HG02943 (cell line): ENCODE results near the gene DSCAM.
"Not testable (repeated sequence)": the region's sequence is repeated elsewhere in the genome, so short reads cannot be mapped to it uniquely, and the experiment has no call there.

Experiments used
- ATAC-seq: cut with Tn5 transposase; IDR thresholded peaks from one replicate; pipeline ENCODE4 v1.9.1; 2021; ENCODE audit warnings: mild to moderate bottlenecking, low read depth, moderate library complexity; ENCODE audit not compliant: unreplicated experiment

The DSCAM gene, protein sequence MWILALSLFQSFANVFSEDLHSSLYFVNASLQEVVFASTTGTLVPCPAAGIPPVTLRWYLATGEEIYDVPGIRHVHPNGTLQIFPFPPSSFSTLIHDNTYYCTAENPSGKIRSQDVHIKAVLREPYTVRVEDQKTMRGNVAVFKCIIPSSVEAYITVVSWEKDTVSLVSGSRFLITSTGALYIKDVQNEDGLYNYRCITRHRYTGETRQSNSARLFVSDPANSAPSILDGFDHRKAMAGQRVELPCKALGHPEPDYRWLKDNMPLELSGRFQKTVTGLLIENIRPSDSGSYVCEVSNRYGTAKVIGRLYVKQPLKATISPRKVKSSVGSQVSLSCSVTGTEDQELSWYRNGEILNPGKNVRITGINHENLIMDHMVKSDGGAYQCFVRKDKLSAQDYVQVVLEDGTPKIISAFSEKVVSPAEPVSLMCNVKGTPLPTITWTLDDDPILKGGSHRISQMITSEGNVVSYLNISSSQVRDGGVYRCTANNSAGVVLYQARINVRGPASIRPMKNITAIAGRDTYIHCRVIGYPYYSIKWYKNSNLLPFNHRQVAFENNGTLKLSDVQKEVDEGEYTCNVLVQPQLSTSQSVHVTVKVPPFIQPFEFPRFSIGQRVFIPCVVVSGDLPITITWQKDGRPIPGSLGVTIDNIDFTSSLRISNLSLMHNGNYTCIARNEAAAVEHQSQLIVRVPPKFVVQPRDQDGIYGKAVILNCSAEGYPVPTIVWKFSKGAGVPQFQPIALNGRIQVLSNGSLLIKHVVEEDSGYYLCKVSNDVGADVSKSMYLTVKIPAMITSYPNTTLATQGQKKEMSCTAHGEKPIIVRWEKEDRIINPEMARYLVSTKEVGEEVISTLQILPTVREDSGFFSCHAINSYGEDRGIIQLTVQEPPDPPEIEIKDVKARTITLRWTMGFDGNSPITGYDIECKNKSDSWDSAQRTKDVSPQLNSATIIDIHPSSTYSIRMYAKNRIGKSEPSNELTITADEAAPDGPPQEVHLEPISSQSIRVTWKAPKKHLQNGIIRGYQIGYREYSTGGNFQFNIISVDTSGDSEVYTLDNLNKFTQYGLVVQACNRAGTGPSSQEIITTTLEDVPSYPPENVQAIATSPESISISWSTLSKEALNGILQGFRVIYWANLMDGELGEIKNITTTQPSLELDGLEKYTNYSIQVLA (N-terminal part only)

DNA sequence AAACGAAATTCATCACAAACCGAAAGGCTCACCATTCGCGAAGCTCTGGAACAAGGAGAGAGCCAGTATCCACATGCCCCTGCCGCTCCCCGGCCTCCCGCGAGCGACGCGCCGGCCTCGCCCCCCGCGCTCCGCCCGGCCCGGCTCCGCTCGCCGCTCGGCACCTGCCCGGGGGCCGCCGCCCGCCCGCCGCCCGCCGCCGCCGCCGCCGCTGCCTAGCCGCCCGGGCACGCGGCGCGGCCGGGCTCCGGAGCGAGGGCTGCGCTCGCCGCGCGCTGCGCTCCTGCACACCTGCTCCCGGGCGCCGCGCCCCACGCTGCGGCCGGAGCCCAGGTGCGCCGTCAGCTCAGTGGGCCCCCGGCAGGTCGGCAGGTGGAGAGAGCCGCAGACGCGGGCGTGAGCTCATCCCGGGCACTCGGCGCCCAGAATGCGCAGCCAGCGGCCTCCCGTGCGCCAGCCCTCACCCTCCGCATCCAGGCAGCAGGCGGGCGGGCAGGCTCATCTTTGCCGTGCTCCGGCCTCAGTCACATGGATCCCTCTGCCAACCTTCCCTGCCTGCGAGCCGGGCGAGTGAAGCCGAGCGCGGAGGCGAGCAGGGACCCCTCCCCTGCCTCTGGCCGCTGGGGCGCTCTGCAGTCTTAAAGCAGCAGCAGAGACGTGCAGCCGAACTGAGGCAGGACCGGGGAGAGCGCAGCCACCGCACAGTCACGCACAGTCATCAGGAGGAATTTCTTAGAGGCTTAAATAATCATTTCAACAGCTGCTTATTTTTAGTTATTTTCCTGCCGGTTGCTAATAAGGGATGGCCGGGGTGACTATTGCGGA, at the start of gene DSCAM:
DSCAM (minus strand) TSS at position 572 of the 825 bp plus-strand sequence; CDS start at position 75, 497 bp downstream.
- no peak for ATAC-seq

DNA sequence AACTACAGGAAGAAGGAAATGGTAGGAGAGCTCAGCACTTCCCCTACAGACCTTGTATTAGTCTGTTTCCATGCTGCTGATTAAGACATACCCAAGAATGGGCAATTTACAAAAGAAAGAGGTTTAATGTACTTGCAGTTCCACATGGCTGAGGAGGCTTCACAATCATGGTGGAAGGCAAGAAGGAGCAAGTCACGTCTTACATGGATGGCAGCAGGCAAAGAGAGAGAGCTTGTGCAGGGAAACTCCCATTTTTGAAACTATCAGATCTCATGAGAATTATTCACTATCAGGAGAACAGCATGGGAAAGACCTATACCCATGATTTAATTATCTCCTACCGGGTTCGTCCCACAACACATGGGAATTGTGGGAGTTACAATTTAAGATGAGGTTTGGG, 48.7 kb upstream of the DSCAM start:
- ATAC-seq = not testable (repeated sequence)

DNA sequence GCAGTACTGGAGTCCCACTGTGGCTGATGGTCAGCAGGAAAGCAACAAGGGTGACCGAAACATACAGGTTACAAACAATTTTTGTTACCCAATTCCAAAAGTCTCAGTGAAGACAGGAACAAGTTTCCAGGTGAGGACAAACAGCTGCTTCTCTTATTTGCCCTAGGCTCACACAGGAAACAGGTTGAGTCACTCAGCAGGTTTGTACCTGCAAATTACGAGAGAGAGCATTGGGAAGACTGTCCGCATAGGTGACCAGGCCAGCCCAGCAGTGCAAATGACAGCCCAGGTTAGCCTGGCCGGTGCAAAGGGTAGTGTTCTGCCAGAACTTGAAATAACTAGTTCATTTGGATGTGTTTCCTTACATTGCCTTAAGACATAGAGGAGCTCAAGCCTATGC, 40.0 kb upstream of the DSCAM start:
- no peak for ATAC-seq

DNA sequence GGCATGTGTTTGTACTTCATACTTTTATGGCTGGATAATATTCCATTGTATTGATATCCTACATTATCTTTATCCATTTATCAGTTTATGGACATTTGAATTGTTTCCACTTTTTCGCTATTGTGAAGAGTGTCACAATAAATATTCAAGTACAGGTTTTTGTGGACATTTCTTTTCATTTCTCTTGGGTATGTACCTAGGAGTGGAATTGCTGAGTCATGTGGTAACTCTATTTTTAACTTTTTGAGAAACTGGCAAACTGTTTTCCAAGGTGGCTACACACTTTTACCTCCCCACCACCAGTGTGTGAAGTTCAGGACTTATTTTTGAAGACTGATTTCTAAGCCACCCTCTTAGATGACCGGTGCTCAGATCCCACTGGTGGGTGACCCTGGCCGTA, 39.0 kb upstream of the DSCAM start:
- no peak for ATAC-seq

DNA sequence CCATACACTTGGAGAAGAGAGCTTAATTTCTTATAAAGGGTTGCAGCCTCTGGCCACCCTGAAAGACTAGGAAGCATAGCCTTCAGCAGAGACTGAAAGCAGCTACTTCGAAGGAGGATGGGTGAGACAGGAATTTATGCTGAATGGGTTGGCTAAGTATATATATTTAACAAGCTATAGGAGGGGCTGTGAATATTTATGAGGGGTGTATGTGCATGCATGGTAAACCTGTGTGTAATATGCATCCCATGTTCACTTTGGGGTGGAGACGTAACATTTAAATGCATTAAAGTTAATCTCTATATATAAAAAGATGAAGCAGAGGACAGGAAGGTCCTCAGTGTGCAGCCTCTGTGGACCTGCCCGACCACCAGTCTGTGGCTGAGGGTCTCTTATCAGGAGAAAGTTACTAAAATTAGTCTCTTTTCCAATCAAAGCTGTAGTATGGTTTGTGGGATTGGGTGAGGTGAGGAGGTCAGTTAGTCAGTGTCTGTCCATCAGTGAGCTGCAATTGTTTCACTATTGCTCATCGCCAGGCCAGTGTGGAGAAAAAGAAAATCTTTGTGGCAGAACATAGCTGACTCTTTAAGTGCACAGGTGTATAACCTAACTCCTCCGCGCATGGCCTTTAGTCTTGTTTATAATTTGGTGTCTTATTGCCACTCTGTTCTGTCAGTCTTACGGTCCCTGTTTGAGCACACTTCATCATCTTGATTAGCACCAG, 35.4 kb upstream of the DSCAM start:
- no peak for ATAC-seq

DNA sequence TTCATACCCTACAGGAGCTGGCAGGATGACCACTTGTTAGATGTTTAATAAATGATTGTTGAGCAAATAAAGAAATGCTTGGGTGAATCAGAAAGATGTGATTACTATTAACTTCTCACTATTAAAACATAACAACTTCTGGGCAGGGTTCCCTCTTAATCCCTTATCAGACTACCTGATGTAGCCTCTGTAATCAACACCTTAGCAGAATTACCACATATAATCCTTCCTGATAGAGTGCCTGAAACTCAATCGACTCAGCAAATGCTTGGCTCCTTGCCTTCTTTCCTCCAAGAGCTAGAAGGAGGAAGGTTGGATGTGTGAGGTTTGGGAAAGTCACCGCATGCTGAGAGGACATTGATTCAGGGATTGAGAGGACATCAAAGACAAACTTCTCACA, 34.8 kb upstream of the DSCAM start:
- no peak for ATAC-seq

DNA sequence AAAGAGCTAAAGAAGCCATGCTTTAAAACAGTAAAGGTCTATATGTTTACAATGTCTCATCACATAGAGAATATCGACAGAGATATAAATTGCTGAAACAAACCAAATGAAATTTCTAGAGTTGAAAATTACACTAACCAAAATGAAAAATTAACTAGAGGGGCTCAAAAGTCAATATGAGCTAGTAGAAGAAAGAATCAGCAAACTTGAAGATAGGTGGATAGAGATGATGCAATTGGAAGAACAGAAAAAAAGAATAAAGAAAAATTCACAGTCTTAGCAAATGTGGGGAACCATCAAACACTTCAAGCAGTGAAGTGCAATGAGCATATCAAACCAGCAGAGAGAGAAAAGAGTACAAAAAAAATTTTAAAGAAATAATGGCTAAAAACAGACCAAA, 24.1 kb upstream of the DSCAM start:
- no peak for ATAC-seq

DNA sequence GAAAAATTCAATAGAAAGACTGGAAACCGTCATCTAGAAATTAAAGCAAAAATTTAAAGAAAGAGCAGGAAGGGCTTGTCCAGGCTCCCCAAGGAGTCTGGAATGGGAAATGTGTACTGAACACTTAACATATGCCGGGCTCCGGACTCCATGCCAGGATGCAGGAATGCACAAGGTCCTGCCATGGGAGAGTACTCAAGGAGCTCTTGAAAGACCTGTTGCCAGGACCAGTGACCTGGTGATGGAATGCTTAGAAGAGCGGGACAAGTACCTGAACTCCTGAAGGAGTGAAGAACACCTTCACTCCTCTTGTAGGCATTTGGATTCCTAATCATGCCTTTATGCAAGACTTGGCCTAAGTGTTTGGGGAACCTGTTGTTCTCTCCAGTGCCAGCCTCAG, 16.9 kb upstream of the DSCAM start:
- no peak for ATAC-seq

DNA sequence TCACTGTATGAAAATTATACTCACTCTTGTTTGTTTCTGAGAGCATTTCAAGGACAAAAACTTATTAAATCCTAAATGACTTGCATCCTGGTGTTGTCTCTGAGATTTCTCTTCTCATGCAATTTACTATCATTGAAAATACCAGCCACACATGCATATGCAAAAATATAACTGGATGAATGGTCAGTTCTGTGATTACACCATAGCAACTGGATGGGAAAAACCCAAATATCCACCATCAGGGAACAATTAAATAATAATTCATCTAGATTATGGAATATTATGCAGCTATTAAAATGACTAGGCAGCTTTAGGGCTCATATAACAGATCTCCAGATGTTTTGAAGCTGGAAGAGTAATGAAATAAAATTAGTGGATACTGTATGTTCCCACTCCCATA, 11.6 kb upstream of the DSCAM start:
- no peak for ATAC-seq

DNA sequence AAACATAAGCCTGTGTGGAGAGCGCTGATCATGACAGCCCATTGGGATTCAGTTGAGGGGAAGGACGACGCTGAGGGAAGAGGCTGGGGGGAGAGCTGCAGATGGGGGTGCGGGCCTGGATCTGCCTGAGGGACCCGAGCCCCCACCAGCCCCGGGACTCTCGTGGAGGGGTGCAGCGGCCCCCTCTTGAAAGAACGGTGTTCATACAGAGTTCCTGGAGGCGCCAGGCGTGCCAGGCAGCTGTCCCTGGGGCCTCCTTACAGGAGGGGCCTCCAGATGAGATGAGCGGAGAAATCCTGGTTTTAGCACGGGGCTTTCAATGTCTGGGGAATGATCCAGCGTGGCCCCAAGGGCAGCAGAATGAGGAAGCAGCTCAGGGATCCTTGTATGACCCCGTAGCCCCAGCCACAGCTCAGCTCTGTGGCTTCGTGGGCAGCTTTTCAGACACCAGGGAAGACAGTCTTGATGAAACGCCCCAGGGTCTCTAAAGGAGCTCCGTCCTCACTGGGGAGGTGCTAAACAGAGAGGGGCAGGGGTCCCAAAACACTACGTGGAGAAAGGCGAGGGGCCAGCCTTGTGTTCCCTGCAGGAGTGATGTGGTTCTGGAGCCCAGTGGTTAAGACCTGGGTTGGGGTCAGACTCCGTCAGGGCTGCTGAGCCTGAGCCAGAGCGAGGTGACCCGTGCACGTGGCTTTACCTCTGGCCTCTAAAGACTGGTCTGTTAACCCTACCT, 7.2 kb upstream of the DSCAM start:
- no peak for ATAC-seq

DNA sequence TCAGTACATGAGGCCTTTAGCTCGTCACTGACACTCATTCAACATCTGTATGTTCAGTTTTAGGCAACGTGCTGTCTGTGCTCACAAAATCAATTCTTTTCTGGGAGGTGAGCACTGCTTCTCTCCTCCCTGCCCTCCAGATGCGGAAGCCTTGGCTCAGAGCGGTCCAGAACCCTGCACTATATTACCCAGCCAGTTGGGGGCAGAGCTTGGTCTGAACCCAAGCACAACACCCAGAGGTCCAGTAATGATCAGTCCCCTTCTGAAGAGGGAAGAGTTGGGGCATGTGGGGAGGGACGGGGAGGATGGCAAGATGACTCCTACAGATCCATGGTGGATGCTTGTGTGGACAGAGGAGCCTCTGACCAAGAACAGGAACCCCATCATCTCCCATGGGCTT, 5.6 kb upstream of the DSCAM start:
- ATAC-seq = no peak

DNA sequence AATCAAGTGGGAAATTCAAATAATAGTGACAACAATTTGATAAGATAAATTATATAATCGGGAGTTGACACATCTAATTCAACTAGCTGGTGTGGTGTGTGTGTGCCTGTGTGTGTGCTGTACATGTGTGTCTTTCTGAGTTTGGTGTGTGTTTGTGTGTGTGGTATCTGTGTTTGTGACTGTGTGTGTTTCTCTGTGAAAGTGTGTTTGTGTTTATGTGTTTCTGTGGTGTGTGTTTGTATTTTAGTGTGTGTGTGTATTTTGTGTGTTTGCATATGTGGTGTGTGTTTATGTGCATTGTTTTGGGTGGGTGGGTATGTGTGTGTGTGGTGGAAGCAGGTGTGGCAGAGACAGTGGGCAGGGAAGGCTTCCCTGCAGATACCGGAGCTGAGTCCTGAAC, 4.8 kb upstream of the DSCAM start:
- no peak for ATAC-seq

DNA sequence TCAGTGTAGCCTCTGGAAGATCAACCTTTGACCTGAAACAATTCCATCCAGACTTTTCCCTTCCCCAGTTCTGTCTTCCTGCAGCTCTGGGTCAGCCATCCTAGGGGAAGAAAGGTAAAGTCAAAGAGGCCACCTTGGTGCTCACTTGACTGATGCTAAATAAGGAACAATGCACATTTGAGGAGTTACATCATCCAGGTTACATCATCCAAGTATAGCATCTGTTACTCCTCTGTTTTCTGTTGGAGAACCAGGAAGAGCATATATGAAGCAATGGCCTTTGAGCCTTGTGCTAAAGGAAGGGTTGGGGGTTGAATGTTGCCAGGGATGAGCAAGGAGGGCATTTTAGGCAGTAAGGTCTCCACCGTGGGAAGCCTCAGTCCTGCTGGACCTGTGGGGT, 3.1 kb upstream of the DSCAM start:
- no peak for ATAC-seq

DNA sequence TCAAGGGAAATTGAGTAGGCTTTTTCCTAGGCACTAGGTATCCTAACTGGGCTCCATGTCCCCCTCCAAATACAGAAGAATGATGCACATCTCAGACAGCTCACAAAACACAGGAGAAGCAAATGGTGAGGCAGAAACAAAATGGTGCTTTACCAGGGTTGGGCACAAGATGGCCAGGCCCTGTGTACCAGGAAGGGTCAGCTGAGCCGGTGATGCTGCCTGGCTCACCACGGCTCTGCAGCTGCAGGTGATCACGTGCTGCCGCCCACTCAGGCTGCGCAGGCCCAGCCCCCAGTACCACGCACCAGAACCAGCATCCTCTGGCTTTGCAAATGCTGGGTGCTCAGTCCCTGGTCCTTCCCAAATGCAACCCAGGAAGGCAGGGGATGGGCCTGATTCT, 993 bp upstream of the DSCAM start:
- no peak for ATAC-seq

DNA sequence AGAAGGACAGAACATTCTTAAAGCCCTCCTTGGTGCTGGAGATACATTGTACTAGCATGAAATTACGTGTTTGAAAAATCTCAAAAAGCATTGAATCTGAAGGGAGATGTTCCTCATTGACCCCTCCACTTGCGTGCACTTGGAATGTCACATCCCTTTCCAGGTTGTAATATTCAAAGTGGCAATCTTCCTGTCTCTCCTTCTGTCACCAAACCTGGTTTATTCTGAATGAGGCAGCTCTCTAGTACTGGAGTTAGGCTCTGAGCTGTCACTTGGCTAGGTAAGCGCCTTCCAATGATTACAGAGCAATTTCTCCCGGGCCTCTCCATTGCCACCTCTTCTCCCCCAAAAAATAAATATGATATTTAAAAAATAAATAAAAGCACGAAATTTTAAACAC, 855 bp downstream of the DSCAM start:
- no peak for ATAC-seq

DNA sequence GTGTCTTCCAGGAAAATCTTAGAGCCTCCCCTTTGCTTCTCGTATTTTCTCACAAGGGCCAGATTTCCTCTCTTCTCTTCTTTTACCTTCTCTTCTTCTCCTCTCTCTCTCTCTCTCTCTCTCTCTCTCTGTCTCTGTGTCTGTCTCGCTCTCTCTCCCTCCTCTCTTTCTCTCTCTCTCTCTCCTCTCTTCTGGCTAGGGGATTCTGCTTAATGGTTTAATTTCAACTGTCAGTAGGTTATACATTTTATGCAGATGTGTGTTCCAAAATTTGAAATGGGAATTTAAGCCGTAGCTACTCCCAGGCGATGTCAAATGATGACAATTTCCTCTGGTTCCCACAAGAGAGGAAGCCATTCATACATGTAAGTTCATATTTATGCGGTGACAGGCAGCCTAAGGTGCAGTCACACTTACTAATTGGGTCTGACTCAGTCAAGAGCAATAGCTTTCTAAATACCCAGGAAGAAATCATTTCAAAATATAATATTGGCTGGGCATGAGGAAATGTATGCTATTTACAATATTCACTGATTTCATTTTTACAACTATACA, 1.4 kb downstream of the DSCAM start:
- no peak for ATAC-seq

DNA sequence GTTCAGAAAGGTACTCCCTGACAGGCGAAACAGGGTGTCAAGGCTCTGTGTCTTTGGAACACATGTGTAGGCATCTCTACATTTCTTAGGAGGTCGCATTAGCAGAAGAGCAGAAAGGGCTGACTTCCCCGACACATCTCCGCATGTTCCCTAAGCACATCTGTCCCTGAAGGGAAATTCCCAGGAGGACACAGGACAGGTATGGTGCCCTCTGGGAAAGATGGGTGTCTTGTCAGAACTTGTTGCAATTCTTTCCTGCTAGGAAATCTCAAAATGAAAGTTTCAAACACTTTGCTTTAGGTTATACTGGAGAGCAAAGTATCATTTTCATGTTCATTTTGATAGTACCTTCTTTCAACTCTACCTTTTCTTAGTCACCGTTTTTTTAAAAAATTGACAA, 2.0 kb downstream of the DSCAM start:
- no peak for ATAC-seq

DNA sequence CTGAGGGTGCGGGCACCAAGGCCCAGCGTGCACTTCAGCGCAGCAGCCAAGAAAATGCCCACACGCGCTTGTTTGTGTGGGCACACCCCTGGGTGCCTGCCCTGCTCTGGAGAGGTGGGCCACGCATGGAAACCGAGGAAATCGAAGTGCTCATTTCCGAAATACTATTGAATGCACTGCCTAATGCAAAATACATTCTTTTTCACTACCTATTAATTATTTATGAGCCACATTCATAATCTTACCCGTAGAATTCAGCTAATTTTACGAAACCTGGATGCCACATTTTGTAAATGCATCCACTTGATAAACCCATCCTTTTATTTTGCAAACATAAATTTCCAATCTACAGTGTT, 4.8 kb downstream of the DSCAM start:
- no peak for ATAC-seq
